ENCODE measurements around the gene KIF1C. TPM values are rescaled to one million over a fixed set of nuclear protein-coding genes. Genes with fewer than 3 reads are reported as not detected.

Gene KIF1C
- total and polyA plus RNA-seq, 8 donors: 22.3 to 103 (median 75.4) TPM

DNA sequence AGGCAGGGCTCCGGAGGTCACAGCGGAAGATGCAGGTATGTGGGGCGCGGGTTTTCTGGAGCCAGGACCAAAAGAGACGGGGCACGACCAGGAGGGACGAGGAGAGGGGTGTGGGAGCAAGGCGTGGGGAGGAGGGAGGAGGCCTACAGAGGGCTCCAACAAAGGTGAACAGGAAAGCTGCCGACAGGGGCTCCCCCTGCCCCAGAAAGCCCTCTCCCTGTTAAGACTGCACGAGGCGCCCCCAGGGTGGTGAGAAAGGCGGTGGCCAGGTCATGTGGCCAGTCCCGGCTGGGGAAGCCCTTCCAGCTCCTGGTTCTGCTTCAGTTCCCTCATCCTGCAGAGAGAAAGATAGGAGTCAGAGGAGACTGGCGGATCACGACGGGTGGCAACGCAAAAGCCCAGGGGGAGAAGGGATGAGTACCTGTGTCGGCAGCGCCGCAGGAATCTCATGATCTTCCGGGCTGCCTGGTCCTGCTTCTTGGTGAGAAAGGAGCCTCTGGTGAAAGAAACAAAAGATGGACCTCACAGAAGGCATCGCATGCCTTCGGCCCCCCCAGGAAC, 29.2 kb upstream of the KIF1C start:
- FAIRE-seq: no peak
- H3K27ac ChIP-seq: peak overlapping the region; percentile 88 to 96 (median 92)
- intact Hi-C loops (cut with DNase I): no loop called here
- no peaks in the 10 kb centered on the region for H3K27me3 ChIP-seq
- peaks cover 0 to 9% (median 0%) of the 10 kb centered on the region in 3 donors for H3K36me3 ChIP-seq
- H3K4me3 ChIP-seq: peak overlapping the region; percentile 37 to 74 (median 61)
- DNase-seq: peak in 1 of 6 donors; percentile 52
- peaks cover 0 to 19% (median 10%) of the 10 kb centered on the region in 3 donors for H3K4me1 ChIP-seq
- WGBS, 2 donors: 42 to 43% methylated on average over 23 of the region's 23 CpGs
- TF ChIP-seq CTCF (IDR thresholded peaks at IDR 0.05): no peak
- H3K9me3 ChIP-seq: no peaks in the 10 kb centered on the region
- no peak for ATAC-seq

DNA sequence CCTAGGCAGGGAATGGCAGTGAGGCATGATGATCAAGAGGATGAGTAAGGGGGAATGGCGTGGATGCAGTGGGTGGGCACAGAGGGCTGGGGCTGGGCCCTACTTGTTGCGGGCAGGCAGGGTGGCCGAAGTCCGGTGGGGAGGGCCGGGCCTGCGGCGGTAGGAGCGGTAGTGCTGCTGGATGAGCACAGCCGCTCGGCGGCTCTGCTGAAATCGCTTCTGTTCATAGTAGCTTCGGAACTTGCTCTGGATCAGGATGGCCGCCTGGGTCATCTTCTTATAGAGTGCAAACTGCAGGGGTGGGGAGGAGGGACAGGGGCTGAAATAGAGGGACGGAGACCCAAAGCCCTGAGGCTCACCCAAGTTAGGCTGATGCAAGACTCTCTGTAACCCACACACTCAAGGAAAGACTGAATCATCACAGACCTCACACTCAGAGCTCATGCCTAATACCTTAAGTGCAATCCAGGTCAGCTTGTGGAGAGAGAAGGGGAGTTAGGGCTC, 28.7 kb upstream of the KIF1C start:
- H3K27ac ChIP-seq: peak overlapping the region in 3 of 4 donors; percentile 29 to 96 (median 92)
- no peak for FAIRE-seq

DNA sequence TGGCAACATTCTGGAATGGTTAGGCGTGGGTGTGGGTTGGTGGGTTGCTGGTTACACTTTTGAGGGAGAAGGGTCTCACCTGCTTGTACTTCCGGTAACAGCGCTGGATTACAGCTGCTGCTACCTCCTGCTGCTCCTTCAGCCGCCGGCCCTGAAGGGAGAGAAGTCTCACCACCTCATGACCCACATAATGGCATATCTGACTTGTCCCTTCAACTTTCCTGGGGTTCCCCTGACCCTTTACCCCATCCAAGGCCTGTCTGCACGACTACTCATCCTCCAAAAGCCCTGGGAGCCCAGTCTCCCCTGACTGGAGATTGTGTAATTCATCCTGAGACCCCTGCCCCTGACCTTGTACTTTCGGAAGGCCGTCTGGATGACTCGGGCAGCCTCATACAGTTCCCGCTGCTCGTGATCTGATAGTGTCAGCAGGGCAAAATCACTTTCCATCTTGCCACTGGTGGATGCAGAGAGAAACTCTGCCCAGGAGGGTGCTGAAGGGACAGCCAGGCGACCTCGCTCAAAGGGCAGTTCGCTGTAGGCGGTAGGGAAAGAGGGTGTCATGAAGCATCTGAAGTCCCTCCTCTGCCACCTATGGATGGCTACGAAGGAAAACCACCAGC, 28.1 kb upstream of the KIF1C start:
- Histone ChIP-seq H3K4me3 (no peak overlapping the region), H3K9me3 (no peaks in the 10 kb centered on the region), H3K4me1 (peaks cover 0 to 19% (median 10%) of the 10 kb centered on the region in 3 donors), H3K27ac (peak overlapping the region in 1 of 4 donors; percentile 4), H3K27me3 (no peaks in the 10 kb centered on the region), H3K36me3 (peaks cover 0 to 9% (median 0%) of the 10 kb centered on the region in 3 donors)
- no peak for DNase-seq
- no peak for ATAC-seq
- TF ChIP-seq CTCF (IDR thresholded peaks at IDR 0.05): no peak
- intact Hi-C loops (cut with DNase I): no loop called here
- no peak for FAIRE-seq
- 81 to 87% methylated on average over 16 of the region's 16 CpGs for WGBS, 2 donors

More for the DNA sequence above, 28.7 kb upstream of the KIF1C start:
- Histone ChIP-seq H3K4me3 (peak overlapping the region in 2 of 4 donors; percentile 71 to 74), H3K27me3 (no peaks in the 10 kb centered on the region), H3K4me1 (peaks cover 0 to 19% (median 10%) of the 10 kb centered on the region in 3 donors), H3K9me3 (no peaks in the 10 kb centered on the region), H3K36me3 (peaks cover 0 to 9% (median 0%) of the 10 kb centered on the region in 3 donors)
- intact Hi-C loops (cut with DNase I): no loop called here
- 86 to 90% methylated on average over 15 of the region's 15 CpGs for WGBS, 2 donors
- no peak for TF ChIP-seq CTCF (IDR thresholded peaks at IDR 0.05)
- no peak for ATAC-seq
- DNase-seq: no peak

- WGBS, 2 donors: 90 to 98% methylated on average over 8 of the region's 8 CpGs
- Histone ChIP-seq H3K27me3 (no peaks in the 10 kb centered on the region), H3K4me1 (peaks cover 0 to 19% (median 10%) of the 10 kb centered on the region in 3 donors), H3K9me3 (no peaks in the 10 kb centered on the region), H3K36me3 (peaks cover 0 to 9% (median 0%) of the 10 kb centered on the region in 3 donors), H3K27ac (peak overlapping the region in 1 of 4 donors; percentile 4), H3K4me3 (no peak overlapping the region)
- no peak for ATAC-seq
- TF ChIP-seq CTCF (IDR thresholded peaks at IDR 0.05): no peak
- FAIRE-seq: no peak
- DNase-seq: no peak
- intact Hi-C loops (cut with DNase I): no loop called here
Measured at GRCh38 chr17:4970273-4970672, 27.5 kb upstream of the KIF1C start.

GRCh38 chr17:4971826-4972225, 25.9 kb upstream of the KIF1C start:
- H3K36me3 ChIP-seq: peaks cover 0 to 11% (median 0%) of the 10 kb centered on the region in 3 donors
- H3K27me3 ChIP-seq: no peaks in the 10 kb centered on the region
- no peak for TF ChIP-seq CTCF (IDR thresholded peaks at IDR 0.05)
- H3K4me3 ChIP-seq: no peak overlapping the region
- H3K9me3 ChIP-seq: no peaks in the 10 kb centered on the region
- WGBS, 2 donors: 87 to 88% methylated on average over 6 of the region's 6 CpGs
- FAIRE-seq: no peak
- DNase-seq: no peak
- ATAC-seq: no peak
- H3K27ac ChIP-seq: no peak overlapping the region
- peaks cover 0 to 11% (median 4%) of the 10 kb centered on the region in 3 donors for H3K4me1 ChIP-seq
- intact Hi-C loops (cut with DNase I): no loop called here

All from pancreas (tissue), 10 donors.